HG02870 (cell line): ENCODE measurements around the gene NRSN2.
"Not testable (repeated sequence)": the region's sequence is repeated elsewhere in the genome, so short reads cannot be mapped to it uniquely, and the experiment has no call there.

Experiments
- ATAC-seq: cut with Tn5 transposase; IDR thresholded peaks from one replicate; pipeline ENCODE4 v1.9.1; 2021; ENCODE audit warnings: mild to moderate bottlenecking, moderate library complexity; ENCODE audit not compliant: unreplicated experiment

Gene NRSN2

GRCh38 chr20:325045-325888 lies 21.6 kb upstream of the NRSN2 start, which contains the start of gene SOX12:
Gene SOX12 (plus strand): TSS chr20:325552. CDS start chr20:325925, 373 bp downstream.
- peak; percentile 68 for ATAC-seq

GRCh38 chr20:325889-326644 lies 20.8 kb upstream of the NRSN2 start:
- no peak for ATAC-seq

GRCh38 chr20:326645-327185 lies 20.2 kb upstream of the NRSN2 start:
- no peak for ATAC-seq

GRCh38 chr20:327186-328026 lies 19.5 kb upstream of the NRSN2 start:
- no peak for ATAC-seq

GRCh38 chr20:328027-328974 lies 18.6 kb upstream of the NRSN2 start:
- no peak for ATAC-seq

- no peak for ATAC-seq
Observed at GRCh38 chr20:328975-329695, 17.8 kb upstream of the NRSN2 start.

- ATAC-seq: no peak
Observed at GRCh38 chr20:329851-330232, 17.1 kb upstream of the NRSN2 start.

GRCh38 chr20:330233-331149 lies 16.4 kb upstream of the NRSN2 start:
- no peak for ATAC-seq

GRCh38 chr20:334578-334977 lies 12.3 kb upstream of the NRSN2 start:
- ATAC-seq: no peak

- not testable (repeated sequence) for ATAC-seq
Observed at GRCh38 chr20:336040-336439, 10.9 kb upstream of the NRSN2 start.

- ATAC-seq: no peak
Observed at GRCh38 chr20:341682-342081, 5.2 kb upstream of the NRSN2 start.

GRCh38 chr20:343107-343506 lies 3.8 kb upstream of the NRSN2 start:
- ATAC-seq: no peak

- ATAC-seq: no peak
Observed at GRCh38 chr20:346033-346639, 775 bp upstream of the NRSN2 start.

- ATAC-seq: no peak
Observed at GRCh38 chr20:347317-347639, 367 bp downstream of the NRSN2 start.

GRCh38 chr20:347640-348484 lies 951 bp downstream of the NRSN2 start:
- peak; percentile 75 for ATAC-seq

- ATAC-seq: no peak
Observed at GRCh38 chr20:348972-349841, 2.3 kb downstream of the NRSN2 start.
